ENCODE data around the gene OR10H3. TPM values are rescaled to one million over a fixed set of nuclear protein-coding genes. Genes with fewer than 3 reads are reported as not detected.

The OR10H3 gene
- total and polyA plus RNA-seq, 12 donors: not detected

DNA sequence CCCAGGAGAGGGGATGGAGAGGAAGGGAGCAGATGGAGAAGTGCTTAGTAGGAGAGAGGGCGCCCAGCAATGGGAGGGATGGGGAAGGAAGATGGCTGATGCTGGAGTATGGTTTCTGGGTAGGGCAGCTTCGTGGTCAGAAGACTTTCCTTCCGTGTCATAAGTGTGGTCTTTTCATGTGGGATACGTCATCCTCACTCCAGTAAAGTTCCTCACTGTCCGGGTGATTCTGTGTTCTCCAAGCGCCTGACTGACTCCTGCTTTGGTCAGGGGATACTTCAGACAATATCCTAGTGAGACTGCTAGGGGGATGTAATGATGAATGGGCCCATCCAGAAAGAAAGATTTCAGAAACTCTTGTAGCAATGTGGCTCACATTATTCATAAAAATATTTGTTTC is 3.9 kb upstream of the OR10H3 start:
- no peak overlapping the region for H3K27ac ChIP-seq
- no peak for ATAC-seq
- no peak for DNase-seq
- peaks cover 0 to 5% (median 0%) of the 10 kb centered on the region in 7 donors for H3K27me3 ChIP-seq
- no peak overlapping the region for H3K4me3 ChIP-seq
- no peaks in the 10 kb centered on the region for H3K36me3 ChIP-seq
- peaks cover 0 to 7% (median 0%) of the 10 kb centered on the region in 11 donors for H3K9me3 ChIP-seq
- peaks cover 0 to 6% (median 0%) of the 10 kb centered on the region in 9 donors for H3K4me1 ChIP-seq
- intact Hi-C loops (cut with DNase I): loop anchor here in 1 of 10 donors (5.0 kb wide), 1 partner anchor 48 kb away; no protein-coding TSS in a partner anchor
- TF ChIP-seq, protein P1, sequence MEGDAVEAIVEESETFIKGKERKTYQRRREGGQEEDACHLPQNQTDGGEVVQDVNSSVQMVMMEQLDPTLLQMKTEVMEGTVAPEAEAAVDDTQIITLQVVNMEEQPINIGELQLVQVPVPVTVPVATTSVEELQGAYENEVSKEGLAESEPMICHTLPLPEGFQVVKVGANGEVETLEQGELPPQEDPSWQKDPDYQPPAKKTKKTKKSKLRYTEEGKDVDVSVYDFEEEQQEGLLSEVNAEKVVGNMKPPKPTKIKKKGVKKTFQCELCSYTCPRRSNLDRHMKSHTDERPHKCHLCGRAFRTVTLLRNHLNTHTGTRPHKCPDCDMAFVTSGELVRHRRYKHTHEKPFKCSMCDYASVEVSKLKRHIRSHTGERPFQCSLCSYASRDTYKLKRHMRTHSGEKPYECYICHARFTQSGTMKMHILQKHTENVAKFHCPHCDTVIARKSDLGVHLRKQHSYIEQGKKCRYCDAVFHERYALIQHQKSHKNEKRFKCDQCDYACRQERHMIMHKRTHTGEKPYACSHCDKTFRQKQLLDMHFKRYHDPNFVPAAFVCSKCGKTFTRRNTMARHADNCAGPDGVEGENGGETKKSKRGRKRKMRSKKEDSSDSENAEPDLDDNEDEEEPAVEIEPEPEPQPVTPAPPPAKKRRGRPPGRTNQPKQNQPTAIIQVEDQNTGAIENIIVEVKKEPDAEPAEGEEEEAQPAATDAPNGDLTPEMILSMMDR (IDR thresholded peaks at IDR 0.05): no peak
- 57 to 63% methylated on average over 6 of the region's 6 CpGs for WGBS, 2 donors

DNA sequence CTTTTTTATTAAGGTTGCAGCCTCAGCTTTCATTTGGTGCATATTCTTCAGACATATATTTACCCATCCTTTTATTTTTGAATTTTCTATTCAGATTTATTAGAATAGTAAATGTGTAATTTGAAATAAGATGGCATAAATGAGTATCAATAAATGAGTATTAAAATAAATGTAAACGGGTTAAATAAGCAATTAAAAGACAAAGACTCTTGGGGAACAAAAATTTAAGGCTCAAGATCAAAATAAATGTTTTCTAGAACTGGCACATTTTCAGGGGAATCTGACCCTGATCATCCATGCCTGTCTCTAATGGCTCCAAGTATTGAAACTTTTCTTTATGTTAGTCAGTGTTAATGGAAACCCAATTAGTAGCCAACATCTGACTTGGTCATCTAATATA is 3.0 kb downstream of the OR10H3 start:
- TF ChIP-seq, protein P1 (IDR thresholded peaks at IDR 0.05): no peak
- no peak for DNase-seq
- 61 to 64% methylated on average over 1 of the region's 1 CpG for WGBS, 2 donors
- no peak for ATAC-seq
- Histone ChIP-seq H3K9me3 (peaks cover 0 to 25% (median 16%) of the 10 kb centered on the region in 11 donors), H3K27me3 (peaks cover 0 to 16% (median 3%) of the 10 kb centered on the region in 7 donors), H3K4me3 (no peak overlapping the region), H3K36me3 (no peaks in the 10 kb centered on the region), H3K4me1 (no peaks in the 10 kb centered on the region), H3K27ac (no peak overlapping the region)
- intact Hi-C loops (cut with DNase I): no loop called here

DNA sequence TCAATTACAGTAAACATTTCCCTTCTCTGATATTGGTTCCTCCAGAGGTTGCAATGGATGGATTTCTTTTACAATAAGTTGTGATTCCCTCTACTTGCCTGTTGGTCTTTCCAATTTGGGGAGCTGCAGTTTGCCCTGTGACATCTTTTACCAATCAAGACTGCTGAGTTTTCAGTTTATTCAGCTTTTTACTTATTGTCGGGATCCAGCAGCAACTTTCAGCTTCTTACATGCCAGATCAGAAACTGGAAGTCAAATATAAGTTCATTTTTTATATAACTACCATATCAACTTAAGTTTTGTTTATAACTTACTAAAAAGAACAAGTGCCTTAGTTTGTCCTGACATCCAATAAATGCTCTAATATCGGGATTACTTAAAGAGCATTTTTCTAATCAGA is 10.5 kb downstream of the OR10H3 start:
- Histone ChIP-seq H3K4me3 (no peak overlapping the region), H3K36me3 (no peaks in the 10 kb centered on the region), H3K9me3 (peaks cover 0 to 6% (median 0%) of the 10 kb centered on the region in 11 donors), H3K27ac (no peak overlapping the region), H3K4me1 (no peaks in the 10 kb centered on the region), H3K27me3 (peaks cover 0 to 77% (median 26%) of the 10 kb centered on the region in 7 donors)
- ATAC-seq: no peak
- TF ChIP-seq, protein P1 (IDR thresholded peaks at IDR 0.05): no peak
- intact Hi-C loops (cut with DNase I): no loop called here
- WGBS, 2 donors: 86 to 91% methylated on average over 2 of the region's 2 CpGs
- DNase-seq: no peak

DNA sequence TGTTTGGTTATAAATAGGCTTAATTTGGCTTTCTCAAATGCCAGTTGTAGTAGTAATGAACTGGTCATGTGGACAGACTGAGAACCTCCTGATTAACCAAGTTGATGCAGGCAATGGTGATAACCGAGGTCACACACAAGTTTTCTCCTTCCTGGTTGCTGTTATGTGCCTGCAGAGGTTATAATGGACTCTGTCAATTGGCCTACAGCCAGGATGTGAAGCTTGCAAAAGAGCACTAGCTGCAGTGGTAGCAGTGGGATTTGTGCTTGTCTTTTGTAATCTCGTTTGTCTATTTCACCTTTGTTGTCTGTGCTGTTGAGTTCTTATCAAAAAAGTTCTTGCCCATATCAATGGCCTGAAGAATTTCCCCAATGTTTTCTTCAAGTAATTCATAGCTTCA is 20.6 kb downstream of the OR10H3 start:
- Histone ChIP-seq H3K4me1 (no peaks in the 10 kb centered on the region), H3K27ac (no peak overlapping the region), H3K4me3 (no peak overlapping the region), H3K36me3 (no peaks in the 10 kb centered on the region), H3K27me3 (peaks cover 0 to 63% (median 18%) of the 10 kb centered on the region in 7 donors), H3K9me3 (peaks cover 0 to 7% (median 0%) of the 10 kb centered on the region in 11 donors)
- DNase-seq (no peak), ATAC-seq (no peak)
- intact Hi-C loops (cut with DNase I): no loop called here
- 59 to 60% methylated on average over 2 of the region's 2 CpGs for WGBS, 2 donors
- TF ChIP-seq, protein P1 (IDR thresholded peaks at IDR 0.05): no peak

Data from heart right ventricle (tissue), 16 donors.